GM12878 (cell line): ENCODE data around the gene NXNL1. TPM values are rescaled to one million over a fixed set of nuclear protein-coding genes. Genes with fewer than 3 reads are reported as not detected.

Source experiments
- ATAC-seq: fragments of 200-7000 bp; cut with Tn5 transposase; 3 replicates; pipeline ENCODE4 v1.9.1; 2020; ENCODE audit warnings: mild to moderate bottlenecking, moderate library complexity
- BruUV-seq: library from RNA; stranded (reverse); fragments of 400-500 nt; replicated peaks from 2 replicates; lab custom pipeline; 2021; lab: Mats Ljungman, UMichigan
- CTCF ChIA-PET: fragments of 300-600 bp; sonication (Branson Sonifier 250); formaldehyde crosslinking; extraction: SDS; loops from one replicate; lab custom pipeline; 2021; ENCODE audit warnings: inconsistent platforms; lab: Yijun Ruan, JAX
- POLR2A ChIA-PET: fragments of 350-600 bp; formaldehyde crosslinking; extraction: SDS; loops from one replicate; lab custom pipeline; 2021; ENCODE audit warnings: inconsistent platforms; lab: Charles Lee
- RAD21 ChIA-PET: fragments of 300-600 bp; sonication (Branson Sonifier 250); formaldehyde crosslinking; loops from one replicate; lab custom pipeline; 2023; ENCODE audit warnings: antibody characterized with exemption; ENCODE audit not compliant: unreplicated experiment; lab: Charles Lee
- SMC1A ChIA-PET: fragments of 300-600 bp; sonication (Branson Sonifier 250); formaldehyde crosslinking; loops from one replicate; lab custom pipeline; 2023; ENCODE audit not compliant: unreplicated experiment, uncharacterized antibody; lab: Charles Lee
- DNase-seq: peaks from one replicate; pipeline ENCODE4 v3.0.0-alpha.2; 2011; ENCODE audit warnings: low read depth, low spot score
- FAIRE-seq: peaks from 3 replicates; lab custom pipeline; 2011; peaks lifted over from hg19 to GRCh38; lab: Jason Lieb, UNC
- H2AFZ ChIP-seq: 2 replicates; pipeline ENCODE4 v1.6.0; 2011; ENCODE audit warnings: low read depth, low read length, control low read depth; ENCODE audit not compliant: control insufficient read depth
- H3K27ac ChIP-seq: 2 replicates; pipeline ENCODE4 v1.5.1; 2011; ENCODE audit warnings: control low read depth; ENCODE audit not compliant: control insufficient read depth, insufficient read depth
- H3K27me3 ChIP-seq, 2 experiments: replicated peaks in 1 of 2; 2 replicates each; pipeline versions ENCODE4 v1.6.0 to v1.6.1; 2011; ENCODE audit warnings: low read length in 1 of 2; ENCODE audit not compliant: control insufficient read depth in 2 of 2, insufficient read depth in 2 of 2
- H3K36me3 ChIP-seq, 2 experiments: 2 replicates each; pipeline ENCODE4 v1.5.1; 2011; ENCODE audit warnings: low read length in 1 of 2; ENCODE audit not compliant: control insufficient read depth in 2 of 2, insufficient read depth in 2 of 2
- H3K4me1 ChIP-seq: 2 replicates; pipeline ENCODE4 v1.6.1; 2011; ENCODE audit warnings: mild to moderate bottlenecking, low read length, moderate library complexity, mixed read lengths; ENCODE audit not compliant: control insufficient read depth, insufficient read depth
- H3K4me2 ChIP-seq: 2 replicates; pipeline ENCODE4 v1.6.0; 2011; ENCODE audit warnings: control low read depth; ENCODE audit not compliant: control insufficient read depth, insufficient read depth
- H3K4me3 ChIP-seq: fragments of 200-600 bp; sonication (generic); 2 replicates; pipeline ENCODE4 v1.5.1; 2016
- H3K79me2 ChIP-seq: 2 replicates; pipeline ENCODE4 v1.6.0; 2011; ENCODE audit warnings: low read length; ENCODE audit not compliant: control insufficient read depth, insufficient read depth
- H3K9ac ChIP-seq: 2 replicates; pipeline ENCODE4 v1.8.0; 2011; ENCODE audit warnings: low read length, control low read depth, mixed read lengths; ENCODE audit not compliant: control insufficient read depth, insufficient read depth
- H3K9me3 ChIP-seq: replicated peaks from 3 replicates; pipeline ENCODE4 v1.5.1; 2011; ENCODE audit warnings: mild to moderate bottlenecking, low read length; ENCODE audit not compliant: control insufficient read depth, insufficient read depth
- H4K20me1 ChIP-seq: 2 replicates; pipeline ENCODE4 v1.6.0; 2011; ENCODE audit not compliant: control insufficient read depth, insufficient read depth
- ESRRA ChIP-seq: IDR thresholded peaks from 2 replicates; pipeline ENCODE4 v1.6.1; 2012; ENCODE audit warnings: mild to moderate bottlenecking, low read length, improper control_type of control experiment
- POLR2A ChIP-seq: IDR thresholded peaks from 2 replicates; pipeline ENCODE4 v1.6.1; 2011; ENCODE audit warnings: low read depth, mild to moderate bottlenecking, low read length
- POLR2AphosphoS5 ChIP-seq: IDR thresholded peaks from 2 replicates; pipeline ENCODE4 v1.6.1; 2011; ENCODE audit warnings: mild to moderate bottlenecking, low read length, inconsistent platforms
- TAF1 ChIP-seq: IDR thresholded peaks from 2 replicates; pipeline ENCODE4 v1.6.1; 2011; ENCODE audit warnings: mild to moderate bottlenecking, low read depth, low read length, borderline replicate concordance
- WGBS: methylation state at CpG from one replicate; pipeline ENCODE4 v1.1.6; 2016; ENCODE audit warnings: low lambda C conversion rate; ENCODE audit not compliant: insufficient replicate concordance, insufficient coverage; ENCODE audit errors: missing lambda C conversion rate; 5-methylcytosine and 5-hydroxymethylcytosine counted together
- in situ Hi-C: fragments of 300-500 bp; cut with MboI; formaldehyde crosslinking; loops from 9 replicates; pipeline ENCODE4 v1.14.3; 2018; ENCODE audit warnings: mixed read lengths
- intact Hi-C: fragments of 100-400 bp; cut with micrococcal nuclease; formaldehyde crosslinking; loops from one replicate; pipeline ENCODE4 v1.14.2; 2022; ENCODE audit not compliant: unreplicated experiment
- polyA plus RNA-seq, 11 experiments: library from polyadenylated mRNA; depleted of rRNA in 4 of 11; unstranded in 6 of 11; stranded (reverse) in 5 of 11; fragments of >200 nt; fragmentation: Nextera tagmentation in 4 of 11; fragmentation: Illumina TruSeq in 1 of 11; extraction: Ambion mirVana in 4 of 11; extraction: Trizol in 1 of 11; gene quantifications; 1 replicate in 1 of 11; 2 replicates in 10 of 11; pipeline versions ENCODE4 v1.2.1 to v1.2.3, GENCODE V29; 2011 to 2016; ENCODE audit warnings: inconsistent platforms in 2 of 11, missing spikeins in 2 of 11, low read depth in 1 of 11
- total RNA-seq, 4 experiments: library from RNA; depleted of rRNA in 3 of 4; stranded (reverse); fragments of >200 nt in 3 of 4; fragmentation: Illumina TruSeq in 1 of 4; extraction: Trizol in 1 of 4; gene quantifications; 2 replicates each; pipeline versions ENCODE4 v1.2.1 to v1.2.3, GENCODE V29; 2013 to 2021
- TF ChIP-seq, protein P1 (sequence below), 3 experiments: IDR thresholded peaks in 2 of 3; conservative IDR thresholded peaks in 1 of 3; 2 replicates each; pipeline ENCODE4 v1.5.1; 2011; ENCODE audit warnings: low read depth in 3 of 3, low read length in 3 of 3, mild to moderate bottlenecking in 3 of 3, control low read depth in 2 of 3, moderate library complexity in 2 of 3, inconsistent platforms in 1 of 3, mixed read lengths in 1 of 3; ENCODE audit not compliant: control insufficient read depth in 2 of 3, insufficient read depth in 1 of 3; ENCODE audit errors: extremely low read depth in 1 of 3

NXNL1 gene
- total and polyA plus RNA-seq, 10 of the 15 experiments (the other 5 are each of a cell fraction or from before 2014, with no cell fraction given), result not detected

DNA sequence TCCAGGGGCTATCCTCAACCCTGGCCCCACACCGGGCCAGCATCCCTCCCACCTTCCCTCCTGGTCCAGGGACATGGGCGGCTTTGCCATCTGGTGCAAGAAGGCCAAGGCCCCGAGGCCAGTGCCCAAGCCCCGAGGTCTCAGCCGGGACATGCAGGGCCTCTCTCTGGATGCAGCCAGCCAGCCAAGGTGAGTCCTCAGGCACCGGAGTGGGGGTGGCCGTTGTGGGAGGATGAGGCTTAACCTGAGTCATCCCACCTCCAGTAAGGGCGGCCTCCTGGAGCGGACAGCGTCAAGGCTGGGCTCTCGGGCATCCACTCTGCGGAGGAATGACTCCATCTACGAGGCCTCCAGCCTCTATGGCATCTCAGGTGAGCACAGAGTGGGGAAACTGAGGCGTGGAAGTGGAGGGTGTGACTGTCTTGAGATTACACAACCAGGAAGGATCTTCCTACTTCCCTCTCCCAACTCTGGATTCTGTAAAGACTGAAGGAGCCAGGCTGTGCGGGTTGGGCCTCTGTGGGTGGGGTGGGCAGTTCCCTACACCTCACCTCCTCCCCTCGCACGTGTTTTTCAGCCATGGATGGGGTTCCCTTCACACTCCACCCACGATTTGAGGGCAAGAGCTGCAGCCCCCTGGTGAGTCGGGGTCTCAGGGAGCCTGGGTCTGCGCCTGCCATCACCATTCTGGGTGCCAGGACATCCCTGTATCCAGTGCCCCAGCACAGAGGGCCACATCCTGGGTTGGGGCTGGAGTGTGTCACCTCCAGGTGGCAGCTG, 37.1 kb downstream of the NXNL1 start:
- no peak overlapping the region for H3K4me2 ChIP-seq
- intact Hi-C loops (no loop called here), in situ Hi-C loops (no loop called here)
- RAD21 ChIA-PET, result no interaction called here
- CTCF ChIA-PET, result no interaction called here
- no peak overlapping the region for H2AFZ ChIP-seq
- no peaks in the 10 kb centered on the region for H3K9me3 ChIP-seq
- POLR2A ChIA-PET, result interaction anchor here (0.6 to 0.7 kb wide), 2 partner anchors 87 to 182 kb away, joined by 3 to 6 read pairs; no protein-coding TSS in a partner anchor
- no peak overlapping the region for H3K4me3 ChIP-seq
- H3K79me2 ChIP-seq, result peaks cover 2% of the 10 kb centered on the region; the same call in 1 of the 2 replicates
- SMC1A ChIA-PET, result no interaction called here
- WGBS, result 83% methylated on average over 20 of the region's 20 CpGs
- H3K27me3 ChIP-seq, result no peaks in the 10 kb centered on the region
- DNase-seq, result no peak
- no peak overlapping the region for H3K9ac ChIP-seq
- no peak overlapping the region for H3K27ac ChIP-seq
- FAIRE-seq, result no peak
- H3K4me1 ChIP-seq, result peaks cover 3% of the 10 kb centered on the region; the same call in 1 of the 2 replicates
- H3K36me3 ChIP-seq, result no peaks in the 10 kb centered on the region
- no peaks in the 10 kb centered on the region for H4K20me1 ChIP-seq
- TF ChIP-seq POLR2AphosphoS5 (no peak), ESRRA (no peak), TAF1 (no peak), POLR2A (0 out of 2 replicates have a peak, but pooled peaks have one; percentile 6)
- TF ChIP-seq, protein P1, sequence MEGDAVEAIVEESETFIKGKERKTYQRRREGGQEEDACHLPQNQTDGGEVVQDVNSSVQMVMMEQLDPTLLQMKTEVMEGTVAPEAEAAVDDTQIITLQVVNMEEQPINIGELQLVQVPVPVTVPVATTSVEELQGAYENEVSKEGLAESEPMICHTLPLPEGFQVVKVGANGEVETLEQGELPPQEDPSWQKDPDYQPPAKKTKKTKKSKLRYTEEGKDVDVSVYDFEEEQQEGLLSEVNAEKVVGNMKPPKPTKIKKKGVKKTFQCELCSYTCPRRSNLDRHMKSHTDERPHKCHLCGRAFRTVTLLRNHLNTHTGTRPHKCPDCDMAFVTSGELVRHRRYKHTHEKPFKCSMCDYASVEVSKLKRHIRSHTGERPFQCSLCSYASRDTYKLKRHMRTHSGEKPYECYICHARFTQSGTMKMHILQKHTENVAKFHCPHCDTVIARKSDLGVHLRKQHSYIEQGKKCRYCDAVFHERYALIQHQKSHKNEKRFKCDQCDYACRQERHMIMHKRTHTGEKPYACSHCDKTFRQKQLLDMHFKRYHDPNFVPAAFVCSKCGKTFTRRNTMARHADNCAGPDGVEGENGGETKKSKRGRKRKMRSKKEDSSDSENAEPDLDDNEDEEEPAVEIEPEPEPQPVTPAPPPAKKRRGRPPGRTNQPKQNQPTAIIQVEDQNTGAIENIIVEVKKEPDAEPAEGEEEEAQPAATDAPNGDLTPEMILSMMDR (IDR thresholded peaks at IDR 0.05 in 2 of 3, conservative IDR thresholded peaks at IDR 0.05 in 1 of 3; ENCODE audit: control insufficient read depth in 2 of 3, extremely low read depth in 1 of 3, insufficient read depth in 1 of 3, low read depth in 3 of 3, low read length in 3 of 3), result no peak
- BruUV-seq, result no TSS peak
- ATAC-seq, result no peak
